Activated T-helper 9 cell treated with anti-CD3 and anti-CD28 coated beads, Interleukin-2, amount 50 U/mL, for 16 hours (primary cell): ENCODE results near the gene FUT9.

Source experiments
- DNase-seq: peaks from one replicate; pipeline ENCODE4 v3.0.0-alpha.2; 2020; ENCODE audit warnings: low read depth

FUT9 gene

GRCh38 chr6:96073555-96073954, 57.8 kb downstream of the FUT9 start:
- no peak for DNase-seq

GRCh38 chr6:96074006-96074405, 58.2 kb downstream of the FUT9 start:
- DNase-seq = no peak

- no peak for DNase-seq
These were observed 60.1 kb downstream of the FUT9 start for GRCh38 chr6:96075826-96076225.

GRCh38 chr6:96086745-96087144, 71.0 kb downstream of the FUT9 start:
- no peak for DNase-seq

GRCh38 chr6:96089173-96089572, 73.4 kb downstream of the FUT9 start:
- DNase-seq = no peak

- DNase-seq = no peak
These were observed 78.3 kb downstream of the FUT9 start for GRCh38 chr6:96094077-96094476.

- no peak for DNase-seq
These were observed 83.3 kb downstream of the FUT9 start for GRCh38 chr6:96099069-96099468.

GRCh38 chr6:96101564-96101963, 85.8 kb downstream of the FUT9 start:
- DNase-seq = no peak

GRCh38 chr6:96104910-96105309, 89.1 kb downstream of the FUT9 start:
- no peak for DNase-seq

- DNase-seq = no peak
These were observed 95.1 kb downstream of the FUT9 start for GRCh38 chr6:96110878-96111277.

GRCh38 chr6:96116674-96117073, 100.9 kb downstream of the FUT9 start:
- no peak for DNase-seq

GRCh38 chr6:96124778-96125177, 109.0 kb downstream of the FUT9 start:
- DNase-seq = no peak

- no peak for DNase-seq
These were observed 122.6 kb downstream of the FUT9 start for GRCh38 chr6:96138406-96138805.

GRCh38 chr6:96142142-96142541, 126.4 kb downstream of the FUT9 start:
- no peak for DNase-seq

GRCh38 chr6:96150431-96150830, 134.7 kb downstream of the FUT9 start:
- DNase-seq = no peak

- no peak for DNase-seq
These were observed 135.9 kb downstream of the FUT9 start for GRCh38 chr6:96151707-96152106.

GRCh38 chr6:96152114-96152708, 136.4 kb downstream of the FUT9 start:
- no peak for DNase-seq

GRCh38 chr6:96153775-96154174, 138.0 kb downstream of the FUT9 start:
- DNase-seq = no peak

GRCh38 chr6:96156425-96156824, 140.7 kb downstream of the FUT9 start:
- DNase-seq = no peak

GRCh38 chr6:96157018-96157565, 141.3 kb downstream of the FUT9 start:
- DNase-seq = no peak

GRCh38 chr6:96162711-96163120, 146.9 kb downstream of the FUT9 start:
- no peak for DNase-seq

- DNase-seq = no peak
These were observed 149.0 kb downstream of the FUT9 start for GRCh38 chr6:96164802-96165201.

- DNase-seq = no peak
These were observed 155.3 kb downstream of the FUT9 start for GRCh38 chr6:96171112-96171511.

GRCh38 chr6:96184798-96185197, 169.0 kb downstream of the FUT9 start:
- DNase-seq = no peak
